OCI-LY1 (cell line): ENCODE results near the gene POLRMT.

Experiments used
- CTCF ChIP-seq: fragments of 200-600 bp; sonication (generic), shearing (Covaris generic); IDR thresholded peaks from 2 replicates; pipeline ENCODE4 v1.5.1; 2017; ENCODE audit warnings: mild to moderate bottlenecking, antibody characterized with exemption, low read length, moderate library complexity, mixed read lengths
- EZH2 ChIP-seq: fragments of 200-600 bp; sonication (generic), shearing (Covaris generic); IDR thresholded peaks from 2 replicates; pipeline ENCODE4 v1.8.0; 2017; ENCODE audit warnings: borderline replicate concordance, mixed run types, mild to moderate bottlenecking, antibody characterized with exemption, low read length, moderate library complexity, mixed read lengths

DNA sequence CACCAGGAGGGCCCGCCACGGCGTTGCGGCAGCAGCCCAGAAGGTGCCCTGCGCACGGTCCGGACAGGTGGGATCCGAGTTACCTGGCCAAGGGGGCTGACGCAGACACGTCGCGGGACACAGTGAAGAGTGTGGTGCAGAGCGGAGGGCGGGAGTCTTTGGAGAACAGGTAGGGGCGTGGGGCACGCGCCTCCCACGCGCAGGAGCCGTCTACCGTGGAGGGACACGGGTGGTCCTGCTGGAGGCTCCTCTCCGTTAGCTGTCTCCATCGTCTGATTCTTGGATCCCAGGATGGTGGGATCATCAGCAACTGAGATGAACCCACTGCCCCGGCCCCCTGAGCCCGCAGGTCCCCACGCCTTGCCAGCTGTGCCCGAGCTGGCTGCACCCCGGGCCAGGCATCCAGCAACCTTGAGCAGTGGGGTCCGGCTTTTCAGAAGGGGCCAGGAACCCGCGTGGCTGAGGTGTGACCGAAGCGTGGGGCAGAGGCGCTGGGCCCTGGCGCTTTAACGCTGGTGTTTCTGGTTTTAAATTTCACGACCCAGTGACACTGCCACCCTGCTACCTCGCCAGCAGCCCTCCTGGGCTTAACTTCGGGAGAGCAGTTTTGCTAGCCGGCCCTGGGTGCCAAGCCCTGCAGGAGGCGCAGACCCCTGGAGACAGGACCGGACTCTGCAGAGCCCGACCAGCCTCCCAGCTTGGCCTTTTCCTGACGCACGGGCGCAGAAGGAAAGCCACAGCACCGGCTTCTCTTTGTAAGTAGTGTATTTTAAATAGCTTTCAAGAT lies 13.6 kb upstream of the POLRMT start:
- no peak for TF ChIP-seq CTCF
- TF ChIP-seq EZH2, result no peak
